ENCODE measurements around the gene ACD.

The ACD gene

GRCh38 chr16:67667817-67668494, 7.9 kb upstream of the ACD start:
- no peaks in the 10 kb centered on the region for H3K36me3 Mint-ChIP-seq
- H3K27ac Mint-ChIP-seq, result no peak overlapping the region
- H3K4me1 Mint-ChIP-seq, result peaks cover 16% of the 10 kb centered on the region
- H3K9me3 Mint-ChIP-seq, result no peaks in the 10 kb centered on the region
- peak overlapping the region; percentile 83 for H3K4me3 Mint-ChIP-seq
- H3K27me3 Mint-ChIP-seq, result no peaks in the 10 kb centered on the region

- H3K9me3 Mint-ChIP-seq, result no peaks in the 10 kb centered on the region
- peak overlapping the region; percentile 83 for H3K4me3 Mint-ChIP-seq
- peaks cover 16% of the 10 kb centered on the region for H3K4me1 Mint-ChIP-seq
- H3K27me3 Mint-ChIP-seq, result no peaks in the 10 kb centered on the region
- no peak overlapping the region for H3K27ac Mint-ChIP-seq
- H3K36me3 Mint-ChIP-seq, result no peaks in the 10 kb centered on the region
Measured at GRCh38 chr16:67667453-67667816, 7.4 kb upstream of the ACD start.

- H3K27me3 Mint-ChIP-seq, result no peaks in the 10 kb centered on the region
- H3K36me3 Mint-ChIP-seq, result no peaks in the 10 kb centered on the region
- H3K9me3 Mint-ChIP-seq, result no peaks in the 10 kb centered on the region
- peak within 1 kb of the TSS; percentile 68 for H3K27ac Mint-ChIP-seq
- H3K4me1 Mint-ChIP-seq, result peaks cover 18% of the 10 kb centered on the region
- H3K4me3 Mint-ChIP-seq, result peak within 1 kb of the TSS; percentile 83
Measured at GRCh38 chr16:67666559-67667452, 6.7 kb upstream of the ACD start, which contains the start of the genes C16orf86 and ENKD1. Gene C16orf86, plus strand, starts transcription at chr16:67666814. Its CDS starts 157 bp downstream, at chr16:67666971. Gene ENKD1, minus strand, starts transcription at chr16:67666750. Its CDS starts 308 bp downstream, at chr16:67666442.

GRCh38 chr16:67666032-67666551, 6.0 kb upstream of the ACD start:
- H3K4me1 Mint-ChIP-seq, result peaks cover 24% of the 10 kb centered on the region
- no peaks in the 10 kb centered on the region for H3K9me3 Mint-ChIP-seq
- H3K36me3 Mint-ChIP-seq, result no peaks in the 10 kb centered on the region
- no peak overlapping the region for H3K27ac Mint-ChIP-seq
- H3K4me3 Mint-ChIP-seq, result peak overlapping the region; percentile 73
- H3K27me3 Mint-ChIP-seq, result no peaks in the 10 kb centered on the region

GRCh38 chr16:67665598-67665997, 5.5 kb upstream of the ACD start:
- Mint-ChIP-seq H3K27ac (no peak overlapping the region), H3K4me1 (peaks cover 27% of the 10 kb centered on the region), H3K4me3 (peak overlapping the region; percentile 73), H3K27me3 (no peaks in the 10 kb centered on the region), H3K36me3 (no peaks in the 10 kb centered on the region), H3K9me3 (no peaks in the 10 kb centered on the region)

GRCh38 chr16:67664871-67665270, 4.8 kb upstream of the ACD start:
- Mint-ChIP-seq H3K36me3 (no peaks in the 10 kb centered on the region), H3K27ac (peak overlapping the region; percentile 47), H3K4me1 (peaks cover 27% of the 10 kb centered on the region), H3K4me3 (no peak overlapping the region), H3K9me3 (no peaks in the 10 kb centered on the region), H3K27me3 (no peaks in the 10 kb centered on the region)

GRCh38 chr16:67664258-67664657, 4.2 kb upstream of the ACD start:
- H3K4me3 Mint-ChIP-seq, result no peak overlapping the region

GRCh38 chr16:67663877-67664222, 3.8 kb upstream of the ACD start:
- Mint-ChIP-seq H3K4me3 (no peak overlapping the region), H3K9me3 (no peaks in the 10 kb centered on the region), H3K4me1 (peaks cover 27% of the 10 kb centered on the region), H3K27me3 (no peaks in the 10 kb centered on the region), H3K27ac (no peak overlapping the region), H3K36me3 (no peaks in the 10 kb centered on the region)

More at GRCh38 chr16:67664258-67664657, 4.2 kb upstream of the ACD start:
- no peak overlapping the region for H3K27ac Mint-ChIP-seq
- peaks cover 27% of the 10 kb centered on the region for H3K4me1 Mint-ChIP-seq
- no peaks in the 10 kb centered on the region for H3K9me3 Mint-ChIP-seq
- H3K36me3 Mint-ChIP-seq, result no peaks in the 10 kb centered on the region
- no peaks in the 10 kb centered on the region for H3K27me3 Mint-ChIP-seq

GRCh38 chr16:67663151-67663876, 3.3 kb upstream of the ACD start:
- H3K4me3 Mint-ChIP-seq, result no peak overlapping the region
- peaks cover 27% of the 10 kb centered on the region for H3K4me1 Mint-ChIP-seq
- peak overlapping the region; percentile 12 for H3K27ac Mint-ChIP-seq
- H3K9me3 Mint-ChIP-seq, result no peaks in the 10 kb centered on the region
- no peaks in the 10 kb centered on the region for H3K36me3 Mint-ChIP-seq
- H3K27me3 Mint-ChIP-seq, result no peaks in the 10 kb centered on the region

- no peaks in the 10 kb centered on the region for H3K9me3 Mint-ChIP-seq
- H3K4me3 Mint-ChIP-seq, result no peak overlapping the region
- no peaks in the 10 kb centered on the region for H3K36me3 Mint-ChIP-seq
- no peaks in the 10 kb centered on the region for H3K27me3 Mint-ChIP-seq
- H3K27ac Mint-ChIP-seq, result no peak overlapping the region
- peaks cover 22% of the 10 kb centered on the region for H3K4me1 Mint-ChIP-seq
Measured at GRCh38 chr16:67662653-67663010, 2.6 kb upstream of the ACD start.

GRCh38 chr16:67661886-67662652, 2.0 kb upstream of the ACD start:
- H3K36me3 Mint-ChIP-seq, result no peaks in the 10 kb centered on the region
- H3K9me3 Mint-ChIP-seq, result no peaks in the 10 kb centered on the region
- H3K27ac Mint-ChIP-seq, result no peak overlapping the region
- peak overlapping the region; percentile 85 for H3K4me3 Mint-ChIP-seq
- peaks cover 20% of the 10 kb centered on the region for H3K4me1 Mint-ChIP-seq
- H3K27me3 Mint-ChIP-seq, result no peaks in the 10 kb centered on the region

GRCh38 chr16:67661101-67661761, 1.2 kb upstream of the ACD start:
- no peak overlapping the region for H3K27ac Mint-ChIP-seq
- H3K4me1 Mint-ChIP-seq, result peaks cover 19% of the 10 kb centered on the region

GRCh38 chr16:67660564-67661028, 536 bp upstream of the ACD start, which contains the start of gene PARD6A:
Gene PARD6A, plus strand, starts transcription at chr16:67660960. Its CDS starts 79 bp downstream, at chr16:67661039.
- Mint-ChIP-seq H3K9me3 (no peaks in the 10 kb centered on the region), H3K4me3 (peak within 1 kb of the TSS; percentile 93), H3K36me3 (peaks cover 2% of the 10 kb centered on the region), H3K27me3 (no peaks in the 10 kb centered on the region), H3K27ac (peak within 1 kb of the TSS; percentile 93), H3K4me1 (peaks cover 17% of the 10 kb centered on the region)

More at GRCh38 chr16:67661101-67661761, 1.2 kb upstream of the ACD start:
- H3K27me3 Mint-ChIP-seq, result no peaks in the 10 kb centered on the region
- H3K36me3 Mint-ChIP-seq, result no peaks in the 10 kb centered on the region
- no peaks in the 10 kb centered on the region for H3K9me3 Mint-ChIP-seq
- peak overlapping the region; percentile 85 for H3K4me3 Mint-ChIP-seq

Data from activated naive CD4-positive, alpha-beta T cell treated with anti-CD3 and anti-CD28 coated beads, Interleukin-2, amount 50 U/mL, for 24 hours (primary cell).